ENCODE data around the gene TMPRSS15. TPM values are rescaled to one million over a fixed set of nuclear protein-coding genes. Genes with fewer than 3 reads are reported as not detected.

TMPRSS15 gene
- total RNA-seq, 4 donors from 2014 or later, result not detected

DNA sequence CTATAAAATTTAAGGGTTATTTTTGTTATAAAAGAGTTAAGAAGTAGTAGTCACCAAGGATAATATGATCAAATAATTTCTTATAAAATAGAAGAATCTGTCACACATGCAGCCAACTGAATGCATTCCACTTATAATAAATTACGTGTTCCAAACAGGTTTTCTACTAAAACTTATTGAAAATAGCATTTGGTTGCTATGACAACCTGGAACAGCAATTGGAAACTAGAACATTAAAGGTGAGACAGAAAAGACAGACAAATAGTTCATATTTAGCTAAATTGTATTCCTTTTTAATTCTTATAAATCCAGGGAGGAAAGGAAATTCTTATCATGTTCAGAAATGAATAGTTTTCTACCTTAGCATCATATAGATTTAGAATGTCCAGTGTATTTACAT is 168.0 kb downstream of the TMPRSS15 start:
- Histone ChIP-seq H3K36me3 (no peaks in the 10 kb centered on the region), H3K9me3 (no peaks in the 10 kb centered on the region), H3K27ac (no peak overlapping the region), H3K4me3 (no peak overlapping the region), H3K4me1 (no peaks in the 10 kb centered on the region), H3K27me3 (no peaks in the 10 kb centered on the region)
- no peak for TF ChIP-seq POLR2A (IDR thresholded peaks at IDR 0.05)
- no peak for TF ChIP-seq EP300 (IDR thresholded peaks at IDR 0.05)
- no peak for TF ChIP-seq POLR2AphosphoS5 (IDR thresholded peaks at IDR 0.05)
- TF ChIP-seq, protein P1, sequence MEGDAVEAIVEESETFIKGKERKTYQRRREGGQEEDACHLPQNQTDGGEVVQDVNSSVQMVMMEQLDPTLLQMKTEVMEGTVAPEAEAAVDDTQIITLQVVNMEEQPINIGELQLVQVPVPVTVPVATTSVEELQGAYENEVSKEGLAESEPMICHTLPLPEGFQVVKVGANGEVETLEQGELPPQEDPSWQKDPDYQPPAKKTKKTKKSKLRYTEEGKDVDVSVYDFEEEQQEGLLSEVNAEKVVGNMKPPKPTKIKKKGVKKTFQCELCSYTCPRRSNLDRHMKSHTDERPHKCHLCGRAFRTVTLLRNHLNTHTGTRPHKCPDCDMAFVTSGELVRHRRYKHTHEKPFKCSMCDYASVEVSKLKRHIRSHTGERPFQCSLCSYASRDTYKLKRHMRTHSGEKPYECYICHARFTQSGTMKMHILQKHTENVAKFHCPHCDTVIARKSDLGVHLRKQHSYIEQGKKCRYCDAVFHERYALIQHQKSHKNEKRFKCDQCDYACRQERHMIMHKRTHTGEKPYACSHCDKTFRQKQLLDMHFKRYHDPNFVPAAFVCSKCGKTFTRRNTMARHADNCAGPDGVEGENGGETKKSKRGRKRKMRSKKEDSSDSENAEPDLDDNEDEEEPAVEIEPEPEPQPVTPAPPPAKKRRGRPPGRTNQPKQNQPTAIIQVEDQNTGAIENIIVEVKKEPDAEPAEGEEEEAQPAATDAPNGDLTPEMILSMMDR (IDR thresholded peaks at IDR 0.05), result no peak
- 65% methylated on average over 1 of the region's 1 CpG for WGBS
- DNase-seq (ENCODE audit: low spot score in 2 of 2), result no peak

GRCh38 chr21:18228060-18228739 is 175.4 kb downstream of the TMPRSS15 start:
- no peak for DNase-seq (ENCODE audit: low spot score in 2 of 2)
- WGBS, result 58% methylated on average over 5 of the region's 5 CpGs
- no peak overlapping the region for H3K4me3 ChIP-seq

GRCh38 chr21:18222346-18222745 is 181.2 kb downstream of the TMPRSS15 start:
- WGBS, result 56% methylated on average over 1 of the region's 1 CpG
- no peak overlapping the region for H3K4me3 ChIP-seq
- no peak for DNase-seq (ENCODE audit: low spot score in 2 of 2)
- H3K27ac ChIP-seq, result no peak overlapping the region
- no peaks in the 10 kb centered on the region for H3K27me3 ChIP-seq
- peaks cover 7% of the 10 kb centered on the region for H3K9me3 ChIP-seq
- H3K4me1 ChIP-seq, result no peaks in the 10 kb centered on the region
- H3K36me3 ChIP-seq, result no peaks in the 10 kb centered on the region
- no peak for TF ChIP-seq EP300 (IDR thresholded peaks at IDR 0.05)
- TF ChIP-seq, protein P1 (IDR thresholded peaks at IDR 0.05), result no peak
- TF ChIP-seq POLR2A (IDR thresholded peaks at IDR 0.05), result no peak
- TF ChIP-seq POLR2AphosphoS5 (IDR thresholded peaks at IDR 0.05), result no peak

More at GRCh38 chr21:18228060-18228739, 175.4 kb downstream of the TMPRSS15 start:
- H3K27ac ChIP-seq, result no peak overlapping the region
- no peaks in the 10 kb centered on the region for H3K27me3 ChIP-seq
- H3K9me3 ChIP-seq, result no peaks in the 10 kb centered on the region
- H3K36me3 ChIP-seq, result no peaks in the 10 kb centered on the region
- no peaks in the 10 kb centered on the region for H3K4me1 ChIP-seq
- no peak for TF ChIP-seq EP300 (IDR thresholded peaks at IDR 0.05)

- Histone ChIP-seq H3K27ac (no peak overlapping the region), H3K9me3 (peaks cover 10% of the 10 kb centered on the region), H3K4me3 (no peak overlapping the region), H3K27me3 (no peaks in the 10 kb centered on the region), H3K4me1 (no peaks in the 10 kb centered on the region), H3K36me3 (no peaks in the 10 kb centered on the region)
- TF ChIP-seq EP300 (IDR thresholded peaks at IDR 0.05) (no peak), POLR2A (IDR thresholded peaks at IDR 0.05) (no peak), POLR2AphosphoS5 (IDR thresholded peaks at IDR 0.05) (no peak)
- TF ChIP-seq, protein P1 (IDR thresholded peaks at IDR 0.05), result no peak
- DNase-seq (ENCODE audit: low spot score in 2 of 2), result no peak
Measured at GRCh38 chr21:18220498-18220897, 183.1 kb downstream of the TMPRSS15 start.

Other genes with a start within 250 kb of the TMPRSS15 start
- gene CHODL, start 159.0 kb downstream of the TMPRSS15 start, total RNA-seq, result 1 to 10 TPM; 1.1 to 2.1 (median 1.7) TPM